ENCODE results near the gene RSPH4A. TPM values are rescaled to one million over a fixed set of nuclear protein-coding genes. Genes with fewer than 3 reads are reported as not detected.

RSPH4A gene
- total and polyA plus RNA-seq, 2 of the 8 experiments (the other 6 are each of a cell fraction or from before 2014, with no cell fraction given) = 0.38 to 0.52 TPM

DNA sequence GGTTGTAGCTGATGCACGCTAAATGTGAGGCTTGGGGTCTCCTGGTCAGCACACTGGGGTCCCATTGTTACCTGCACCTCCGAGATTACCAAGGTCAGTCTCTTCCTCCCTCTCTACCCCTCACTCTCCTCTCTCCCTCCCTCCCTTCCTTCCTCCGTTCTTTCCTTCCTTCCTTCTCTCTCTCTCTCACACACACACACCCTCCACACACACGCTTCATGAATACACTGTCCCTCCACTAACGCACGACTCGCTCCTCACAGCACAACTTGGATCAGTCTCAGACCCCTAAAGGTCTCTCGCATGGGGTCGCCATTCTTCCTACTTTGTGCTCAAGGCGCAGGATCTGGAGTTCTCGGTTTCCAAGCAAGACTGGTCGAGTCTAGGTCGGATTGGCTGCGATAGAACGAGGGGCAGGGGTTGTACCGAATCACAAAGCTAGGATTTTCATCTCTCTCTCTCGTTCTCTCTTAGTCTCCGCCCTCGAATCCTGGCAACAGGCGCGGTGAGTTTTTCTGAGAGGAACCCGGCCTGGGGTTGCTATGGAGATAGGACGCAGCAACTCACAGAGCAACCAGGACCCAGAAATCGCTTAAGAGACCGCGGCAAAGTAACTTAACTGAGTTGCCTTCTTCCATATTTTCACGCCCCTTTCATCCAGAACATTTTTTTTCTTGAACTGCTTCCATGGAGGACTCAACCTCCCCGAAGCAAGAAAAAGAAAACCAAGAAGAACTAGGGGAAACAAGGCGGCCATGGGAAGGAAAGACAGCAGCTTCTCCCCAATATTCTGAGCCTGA is at the start of gene RSPH4A (continued):
- TF ChIP-seq, protein P1, sequence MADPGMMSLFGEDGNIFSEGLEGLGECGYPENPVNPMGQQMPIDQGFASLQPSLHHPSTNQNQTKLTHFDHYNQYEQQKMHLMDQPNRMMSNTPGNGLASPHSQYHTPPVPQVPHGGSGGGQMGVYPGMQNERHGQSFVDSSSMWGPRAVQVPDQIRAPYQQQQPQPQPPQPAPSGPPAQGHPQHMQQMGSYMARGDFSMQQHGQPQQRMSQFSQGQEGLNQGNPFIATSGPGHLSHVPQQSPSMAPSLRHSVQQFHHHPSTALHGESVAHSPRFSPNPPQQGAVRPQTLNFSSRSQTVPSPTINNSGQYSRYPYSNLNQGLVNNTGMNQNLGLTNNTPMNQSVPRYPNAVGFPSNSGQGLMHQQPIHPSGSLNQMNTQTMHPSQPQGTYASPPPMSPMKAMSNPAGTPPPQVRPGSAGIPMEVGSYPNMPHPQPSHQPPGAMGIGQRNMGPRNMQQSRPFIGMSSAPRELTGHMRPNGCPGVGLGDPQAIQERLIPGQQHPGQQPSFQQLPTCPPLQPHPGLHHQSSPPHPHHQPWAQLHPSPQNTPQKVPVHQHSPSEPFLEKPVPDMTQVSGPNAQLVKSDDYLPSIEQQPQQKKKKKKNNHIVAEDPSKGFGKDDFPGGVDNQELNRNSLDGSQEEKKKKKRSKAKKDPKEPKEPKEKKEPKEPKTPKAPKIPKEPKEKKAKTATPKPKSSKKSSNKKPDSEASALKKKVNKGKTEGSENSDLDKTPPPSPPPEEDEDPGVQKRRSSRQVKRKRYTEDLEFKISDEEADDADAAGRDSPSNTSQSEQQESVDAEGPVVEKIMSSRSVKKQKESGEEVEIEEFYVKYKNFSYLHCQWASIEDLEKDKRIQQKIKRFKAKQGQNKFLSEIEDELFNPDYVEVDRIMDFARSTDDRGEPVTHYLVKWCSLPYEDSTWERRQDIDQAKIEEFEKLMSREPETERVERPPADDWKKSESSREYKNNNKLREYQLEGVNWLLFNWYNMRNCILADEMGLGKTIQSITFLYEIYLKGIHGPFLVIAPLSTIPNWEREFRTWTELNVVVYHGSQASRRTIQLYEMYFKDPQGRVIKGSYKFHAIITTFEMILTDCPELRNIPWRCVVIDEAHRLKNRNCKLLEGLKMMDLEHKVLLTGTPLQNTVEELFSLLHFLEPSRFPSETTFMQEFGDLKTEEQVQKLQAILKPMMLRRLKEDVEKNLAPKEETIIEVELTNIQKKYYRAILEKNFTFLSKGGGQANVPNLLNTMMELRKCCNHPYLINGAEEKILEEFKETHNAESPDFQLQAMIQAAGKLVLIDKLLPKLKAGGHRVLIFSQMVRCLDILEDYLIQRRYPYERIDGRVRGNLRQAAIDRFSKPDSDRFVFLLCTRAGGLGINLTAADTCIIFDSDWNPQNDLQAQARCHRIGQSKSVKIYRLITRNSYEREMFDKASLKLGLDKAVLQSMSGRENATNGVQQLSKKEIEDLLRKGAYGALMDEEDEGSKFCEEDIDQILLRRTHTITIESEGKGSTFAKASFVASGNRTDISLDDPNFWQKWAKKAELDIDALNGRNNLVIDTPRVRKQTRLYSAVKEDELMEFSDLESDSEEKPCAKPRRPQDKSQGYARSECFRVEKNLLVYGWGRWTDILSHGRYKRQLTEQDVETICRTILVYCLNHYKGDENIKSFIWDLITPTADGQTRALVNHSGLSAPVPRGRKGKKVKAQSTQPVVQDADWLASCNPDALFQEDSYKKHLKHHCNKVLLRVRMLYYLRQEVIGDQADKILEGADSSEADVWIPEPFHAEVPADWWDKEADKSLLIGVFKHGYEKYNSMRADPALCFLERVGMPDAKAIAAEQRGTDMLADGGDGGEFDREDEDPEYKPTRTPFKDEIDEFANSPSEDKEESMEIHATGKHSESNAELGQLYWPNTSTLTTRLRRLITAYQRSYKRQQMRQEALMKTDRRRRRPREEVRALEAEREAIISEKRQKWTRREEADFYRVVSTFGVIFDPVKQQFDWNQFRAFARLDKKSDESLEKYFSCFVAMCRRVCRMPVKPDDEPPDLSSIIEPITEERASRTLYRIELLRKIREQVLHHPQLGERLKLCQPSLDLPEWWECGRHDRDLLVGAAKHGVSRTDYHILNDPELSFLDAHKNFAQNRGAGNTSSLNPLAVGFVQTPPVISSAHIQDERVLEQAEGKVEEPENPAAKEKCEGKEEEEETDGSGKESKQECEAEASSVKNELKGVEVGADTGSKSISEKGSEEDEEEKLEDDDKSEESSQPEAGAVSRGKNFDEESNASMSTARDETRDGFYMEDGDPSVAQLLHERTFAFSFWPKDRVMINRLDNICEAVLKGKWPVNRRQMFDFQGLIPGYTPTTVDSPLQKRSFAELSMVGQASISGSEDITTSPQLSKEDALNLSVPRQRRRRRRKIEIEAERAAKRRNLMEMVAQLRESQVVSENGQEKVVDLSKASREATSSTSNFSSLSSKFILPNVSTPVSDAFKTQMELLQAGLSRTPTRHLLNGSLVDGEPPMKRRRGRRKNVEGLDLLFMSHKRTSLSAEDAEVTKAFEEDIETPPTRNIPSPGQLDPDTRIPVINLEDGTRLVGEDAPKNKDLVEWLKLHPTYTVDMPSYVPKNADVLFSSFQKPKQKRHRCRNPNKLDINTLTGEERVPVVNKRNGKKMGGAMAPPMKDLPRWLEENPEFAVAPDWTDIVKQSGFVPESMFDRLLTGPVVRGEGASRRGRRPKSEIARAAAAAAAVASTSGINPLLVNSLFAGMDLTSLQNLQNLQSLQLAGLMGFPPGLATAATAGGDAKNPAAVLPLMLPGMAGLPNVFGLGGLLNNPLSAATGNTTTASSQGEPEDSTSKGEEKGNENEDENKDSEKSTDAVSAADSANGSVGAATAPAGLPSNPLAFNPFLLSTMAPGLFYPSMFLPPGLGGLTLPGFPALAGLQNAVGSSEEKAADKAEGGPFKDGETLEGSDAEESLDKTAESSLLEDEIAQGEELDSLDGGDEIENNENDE (IDR thresholded peaks at IDR 0.05; ENCODE audit: insufficient replicate concordance, low read length) = no peak
- TF ChIP-seq ASH2L (IDR thresholded peaks at IDR 0.05; ENCODE audit: low read length) (peak; percentile 94), BCL11A (IDR thresholded peaks at IDR 0.05; ENCODE audit: low read depth in 2 of 2, low read length in 2 of 2) (no peak), SP1 (IDR thresholded peaks at IDR 0.05; ENCODE audit: low read depth, low read length) (peak; percentile 95), TBP (IDR thresholded peaks at IDR 0.05; ENCODE audit: low read depth, low read length) (peak; percentile 91), ZNF274 (IDR thresholded peaks at IDR 0.05; ENCODE audit: borderline replicate concordance, extremely low read depth, low read length) (no peak), SP4 (IDR thresholded peaks at IDR 0.05; ENCODE audit: low read length) (no peak), EZH2 (IDR thresholded peaks at IDR 0.05; ENCODE audit: low read depth, low read length, severe bottlenecking) (no peak), CTBP2 (IDR thresholded peaks at IDR 0.05; ENCODE audit: borderline replicate concordance, insufficient read depth, insufficient read length, low read length) (no peak)
- TF ChIP-seq, protein P2, sequence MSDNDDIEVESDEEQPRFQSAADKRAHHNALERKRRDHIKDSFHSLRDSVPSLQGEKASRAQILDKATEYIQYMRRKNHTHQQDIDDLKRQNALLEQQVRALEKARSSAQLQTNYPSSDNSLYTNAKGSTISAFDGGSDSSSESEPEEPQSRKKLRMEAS (IDR thresholded peaks at IDR 0.05) = no peak

Data from H1 (cell line).